ENCODE measurements around the gene P2RX6. TPM values are rescaled to one million over a fixed set of nuclear protein-coding genes. Genes with fewer than 3 reads are reported as not detected.
A peak's percentile ranks its signal among the peaks of the same experiment; 100 is the strongest.
"Not testable (repeated sequence)": the region's sequence is repeated elsewhere in the genome, so short reads cannot be mapped to it uniquely, and the experiment has no call there.

Gene P2RX6
- total RNA-seq, 1 donor from 2014 or later, result 0.26 TPM

DNA sequence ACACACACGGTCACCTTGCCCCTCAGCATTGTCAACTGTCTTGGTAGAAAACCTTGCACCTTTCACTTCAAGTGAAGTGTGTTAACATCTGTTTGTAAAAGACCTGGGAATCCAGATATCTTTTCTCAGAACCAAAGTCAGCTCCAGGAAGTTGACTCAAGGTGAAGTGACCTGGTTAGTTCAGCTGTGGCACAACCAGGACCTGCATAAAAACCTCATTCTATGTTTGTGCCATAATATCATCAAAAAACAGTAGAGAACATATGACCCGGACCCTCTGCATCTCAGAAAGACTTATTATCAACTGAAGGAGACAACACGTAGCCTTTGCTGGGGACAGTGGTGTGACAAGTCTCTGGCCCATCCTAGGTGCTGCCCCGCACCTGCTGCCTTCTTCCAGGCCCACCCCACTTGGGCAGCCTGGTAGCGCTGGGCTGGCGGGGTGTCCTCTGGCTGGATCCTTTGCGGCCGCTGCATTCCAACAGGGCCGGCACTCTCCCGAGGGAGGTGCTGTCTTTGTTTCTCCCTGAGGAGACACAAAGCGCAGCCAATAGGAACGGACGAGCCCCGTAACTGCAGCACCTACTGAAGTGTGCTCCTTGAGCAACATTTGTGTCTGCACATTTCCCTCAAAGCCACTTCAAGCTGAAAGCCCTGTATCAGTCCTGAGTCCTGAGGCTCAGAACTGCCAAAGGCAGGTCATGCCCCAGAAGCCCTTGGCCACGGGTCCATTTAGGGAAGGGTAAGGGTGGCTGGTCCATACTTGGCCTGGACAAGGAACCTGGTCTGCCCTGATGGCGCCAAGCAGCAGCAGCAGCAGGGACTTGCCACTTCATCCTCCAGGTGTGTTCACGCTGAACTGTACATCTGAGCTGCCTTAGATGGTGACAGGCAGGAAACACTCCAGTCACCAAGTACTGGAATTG is 56.0 kb downstream of the P2RX6 start:
- no peaks in the 10 kb centered on the region for H3K36me3 ChIP-seq (ENCODE audit: control insufficient read depth, insufficient read depth, low read length)
- DNase-seq (ENCODE audit: low read depth) (no peak), FAIRE-seq (no peak)
- no peak overlapping the region for H3K4me3 ChIP-seq (ENCODE audit: low read depth, low read length)
- H3K27me3 ChIP-seq (ENCODE audit: control insufficient read depth, insufficient read depth, low read length), result no peaks in the 10 kb centered on the region
- no peak for TF ChIP-seq CTCF (IDR thresholded peaks at IDR 0.05; ENCODE audit: insufficient read depth, low read length, severe bottlenecking)

GRCh38 chr22:21071796-21072195 is 56.8 kb downstream of the P2RX6 start:
- not testable (repeated sequence) for DNase-seq (ENCODE audit: low read depth); FAIRE-seq; H3K27me3 ChIP-seq (ENCODE audit: control insufficient read depth, insufficient read depth, low read length); H3K4me3 ChIP-seq (ENCODE audit: low read depth, low read length); H3K36me3 ChIP-seq (ENCODE audit: control insufficient read depth, insufficient read depth, low read length)

DNA sequence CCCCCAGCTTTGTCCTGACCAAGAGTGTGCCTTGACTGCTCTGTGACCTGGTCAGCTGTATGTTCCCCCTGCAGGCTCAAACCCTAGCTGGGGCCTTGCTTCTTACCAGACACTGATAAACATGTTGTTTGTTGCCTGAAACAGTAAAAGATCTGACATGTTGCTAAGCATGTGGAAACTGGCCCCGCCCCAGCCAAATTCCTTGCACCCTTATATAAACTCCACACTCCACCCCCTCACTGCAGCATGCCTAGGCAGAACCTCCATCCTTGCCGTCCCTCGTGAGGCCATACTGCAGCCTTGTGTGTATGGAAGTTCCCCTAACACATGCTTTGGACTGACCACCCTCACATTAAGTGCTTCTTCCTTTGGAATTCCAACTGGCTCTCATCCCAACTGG is 58.1 kb downstream of the P2RX6 start:
- Histone ChIP-seq H3K4me3 (ENCODE audit: low read depth, low read length) (no peak overlapping the region), H3K27me3 (ENCODE audit: control insufficient read depth, insufficient read depth, low read length) (no peaks in the 10 kb centered on the region), H3K36me3 (ENCODE audit: control insufficient read depth, insufficient read depth, low read length) (no peaks in the 10 kb centered on the region)
- TF ChIP-seq CTCF (IDR thresholded peaks at IDR 0.05; ENCODE audit: insufficient read depth, low read length, severe bottlenecking), result no peak
- FAIRE-seq (peak; percentile 47), DNase-seq (ENCODE audit: low read depth) (peak; percentile 76)

DNA sequence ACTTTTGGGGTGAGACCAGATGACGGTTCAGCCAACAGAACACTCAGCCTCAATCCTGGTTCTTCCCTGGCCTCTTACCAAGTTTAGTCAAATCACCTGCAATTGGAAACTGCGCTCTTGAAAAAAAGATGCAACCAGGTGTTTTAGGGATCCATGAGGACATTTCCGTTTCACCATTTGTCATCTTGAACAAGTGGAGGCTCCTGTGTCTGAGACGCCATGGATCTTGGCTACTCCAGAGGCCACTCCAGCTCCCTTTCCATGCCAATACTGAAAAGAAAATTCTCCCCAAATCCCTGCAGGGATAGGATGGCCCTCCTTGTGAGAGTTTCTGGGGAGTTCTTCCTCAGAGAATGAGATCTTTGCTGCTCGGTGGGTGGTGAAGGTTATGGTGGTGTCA is 58.5 kb downstream of the P2RX6 start:
- no peaks in the 10 kb centered on the region for H3K36me3 ChIP-seq (ENCODE audit: control insufficient read depth, insufficient read depth, low read length)
- DNase-seq (ENCODE audit: low read depth), result no peak

GRCh38 chr22:21074102-21074715 is 59.2 kb downstream of the P2RX6 start:
- Histone ChIP-seq H3K4me3 (ENCODE audit: low read depth, low read length) (no peak overlapping the region), H3K27me3 (ENCODE audit: control insufficient read depth, insufficient read depth, low read length) (no peaks in the 10 kb centered on the region), H3K36me3 (ENCODE audit: control insufficient read depth, insufficient read depth, low read length) (no peaks in the 10 kb centered on the region)
- FAIRE-seq (no peak), DNase-seq (ENCODE audit: low read depth) (peak; percentile 92)
- no peak for TF ChIP-seq CTCF (IDR thresholded peaks at IDR 0.05; ENCODE audit: insufficient read depth, low read length, severe bottlenecking)

More for the DNA sequence above, 58.5 kb downstream of the P2RX6 start:
- Histone ChIP-seq H3K27me3 (ENCODE audit: control insufficient read depth, insufficient read depth, low read length) (no peaks in the 10 kb centered on the region), H3K4me3 (ENCODE audit: low read depth, low read length) (no peak overlapping the region)
- no peak for TF ChIP-seq CTCF (IDR thresholded peaks at IDR 0.05; ENCODE audit: insufficient read depth, low read length, severe bottlenecking)
- FAIRE-seq, result no peak

DNA sequence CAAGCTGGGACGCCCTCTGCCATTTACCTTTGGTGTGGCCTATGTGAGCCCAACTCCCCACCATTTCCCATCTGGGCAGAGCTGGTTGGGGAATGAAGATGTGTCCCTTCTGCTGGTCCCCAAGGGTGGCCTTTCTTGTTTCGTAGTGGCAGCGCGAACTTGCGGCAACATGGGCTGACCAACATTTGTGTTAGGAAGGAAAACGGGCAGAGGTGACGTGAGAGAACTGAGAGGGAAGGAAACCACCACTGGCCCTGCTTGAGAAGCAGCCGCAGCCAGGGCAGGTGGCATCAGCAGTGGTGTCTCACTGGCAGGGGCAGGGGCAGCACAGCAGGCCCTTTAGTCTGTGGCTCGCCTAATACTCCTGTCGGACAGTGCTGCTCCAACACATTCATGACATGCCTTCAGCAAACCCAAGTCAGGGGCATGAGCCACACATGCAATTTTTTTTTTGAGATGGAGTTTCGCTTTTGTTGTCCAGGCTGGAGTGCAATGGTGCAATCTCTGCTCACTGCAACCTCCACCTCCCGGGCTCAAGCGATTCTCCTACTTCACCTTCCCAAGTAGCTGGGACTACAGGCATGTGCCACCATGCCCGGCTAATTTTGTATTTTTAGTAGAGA is 60.7 kb downstream of the P2RX6 start:
- no peaks in the 10 kb centered on the region for H3K27me3 ChIP-seq (ENCODE audit: control insufficient read depth, insufficient read depth, low read length)
- no peak overlapping the region for H3K4me3 ChIP-seq (ENCODE audit: low read depth, low read length)
- no peak for DNase-seq (ENCODE audit: low read depth)
- TF ChIP-seq CTCF (IDR thresholded peaks at IDR 0.05; ENCODE audit: insufficient read depth, low read length, severe bottlenecking), result no peak
- FAIRE-seq, result no peak
- no peaks in the 10 kb centered on the region for H3K36me3 ChIP-seq (ENCODE audit: control insufficient read depth, insufficient read depth, low read length)

Data from bronchial epithelial cell (primary cell).